SIG-M5 treated with dmso at 0.1 percent for 504 hours (cell line): ENCODE measurements around the gene SYNDIG1L.

Experiments used
- DNase-seq: peaks from one replicate; lab custom pipeline; 2025; ENCODE audit not compliant: unreplicated experiment; lab: John Stamatoyannopoulos, UW

SYNDIG1L gene

DNA sequence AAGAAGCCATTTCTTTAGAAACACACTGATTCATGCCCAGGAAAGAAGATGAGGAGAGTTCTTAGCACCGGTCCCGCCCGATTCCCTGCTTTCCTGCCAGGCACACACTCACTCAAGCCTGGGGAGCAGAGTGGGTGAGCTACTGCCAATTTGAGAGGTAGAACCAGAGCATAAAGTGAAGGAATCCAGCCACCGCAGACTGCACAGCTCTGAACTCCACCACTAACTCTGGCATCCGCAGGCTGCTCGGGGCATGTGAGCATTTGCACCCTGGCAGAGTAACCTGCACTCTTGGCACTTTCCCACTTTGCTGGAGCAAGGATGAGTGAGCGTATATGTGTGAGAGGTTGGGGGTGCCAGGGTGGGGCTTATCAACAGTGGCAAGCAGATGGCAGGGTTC is 4.0 kb upstream of the SYNDIG1L start:
- DNase-seq, result no peak

DNA sequence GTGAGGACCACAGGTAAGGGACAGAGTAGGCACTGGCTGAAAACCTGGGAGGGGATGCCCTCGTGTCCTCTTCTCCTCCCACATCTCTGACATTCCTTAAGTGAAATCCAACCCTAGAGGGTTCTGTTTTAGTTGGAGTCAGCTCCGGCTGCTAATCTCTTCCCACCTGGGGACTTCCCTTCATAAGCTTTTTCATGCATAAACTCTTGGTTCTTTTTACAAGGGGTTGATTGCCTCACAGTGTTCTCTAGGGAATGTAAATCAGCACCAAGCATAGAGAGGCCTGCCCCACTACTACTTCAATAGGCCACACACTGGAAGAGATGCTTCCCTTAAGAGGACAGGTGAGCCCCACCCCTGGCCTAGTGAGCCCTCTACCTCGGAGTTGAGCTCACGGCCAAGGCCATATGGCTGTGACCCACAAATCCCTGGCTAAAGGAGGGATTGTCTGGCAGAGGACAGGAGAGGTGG is 3.2 kb upstream of the SYNDIG1L start:
- no peak for DNase-seq

DNA sequence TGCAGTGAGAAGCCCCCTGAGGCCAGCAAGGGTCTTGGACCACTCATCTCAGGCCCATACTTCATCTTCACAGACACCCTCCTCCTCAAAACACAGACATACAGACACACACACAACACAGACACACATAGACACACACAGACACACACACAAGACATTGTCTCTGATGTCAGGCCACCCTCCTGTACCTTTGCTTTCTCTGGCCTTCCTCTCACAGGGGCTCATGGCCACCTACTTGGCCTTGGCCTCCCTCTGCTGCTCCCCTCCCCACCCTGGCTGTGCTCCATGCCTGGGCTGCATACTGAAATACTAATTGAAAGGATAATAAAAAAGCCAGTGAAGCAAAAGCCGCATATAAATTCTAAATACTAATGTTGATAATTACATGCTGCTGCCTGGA is 1.6 kb upstream of the SYNDIG1L start:
- DNase-seq, result no peak

DNA sequence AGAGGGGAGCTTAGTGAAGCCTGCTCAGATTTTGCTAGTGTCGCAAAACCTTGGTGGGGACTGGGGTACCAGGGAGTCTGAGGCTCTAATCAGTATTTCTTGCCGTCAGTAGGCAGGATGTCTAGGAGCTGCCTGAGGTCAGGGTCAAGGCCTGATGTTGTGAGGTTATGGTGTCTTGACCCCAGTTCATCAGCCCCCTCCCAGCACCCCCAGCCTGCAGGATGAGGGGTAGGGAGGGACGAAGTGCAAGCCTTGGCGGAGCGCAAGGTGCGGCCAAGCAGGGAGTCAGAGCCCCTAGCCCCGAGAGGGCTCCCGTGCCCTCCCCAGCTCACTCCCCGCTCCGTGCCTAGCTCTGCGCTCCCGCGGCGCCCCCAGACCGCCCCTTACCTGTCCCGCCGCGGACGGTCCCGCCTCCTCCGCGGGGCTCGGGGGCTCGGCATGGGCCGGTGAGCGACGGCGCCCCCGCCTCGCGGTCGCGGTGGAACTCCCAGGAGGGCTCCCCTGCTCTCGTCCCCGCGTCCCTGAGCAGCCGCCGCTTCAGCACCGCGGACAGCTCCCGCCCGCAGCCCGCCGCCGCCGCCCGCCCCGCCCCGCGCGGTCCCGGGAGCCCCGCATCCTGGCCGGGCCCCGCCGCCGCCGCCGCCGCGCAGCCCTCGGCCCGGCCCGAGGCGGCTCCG is 347 bp downstream of the SYNDIG1L start:
- peak; percentile 3 for DNase-seq

DNA sequence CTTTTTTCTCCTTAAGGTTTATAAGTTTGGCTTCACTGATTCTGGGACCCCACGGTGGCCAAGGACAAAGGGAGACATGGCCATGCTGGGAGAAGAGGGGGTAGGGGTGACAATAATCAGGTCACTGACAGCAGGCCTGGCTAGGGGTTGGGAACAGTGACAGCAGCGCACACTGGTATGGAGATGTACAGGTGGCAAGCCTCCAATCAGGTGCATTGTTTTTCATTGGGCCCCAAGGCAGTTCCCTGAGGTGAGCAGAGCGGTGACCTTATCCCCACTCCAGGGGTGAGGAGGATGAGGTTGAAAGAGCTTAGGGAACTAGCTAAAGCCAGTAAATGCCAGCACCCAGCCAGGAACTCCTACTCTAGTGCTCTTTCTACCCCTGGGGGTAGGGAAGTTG is 1.4 kb downstream of the SYNDIG1L start:
- no peak for DNase-seq

DNA sequence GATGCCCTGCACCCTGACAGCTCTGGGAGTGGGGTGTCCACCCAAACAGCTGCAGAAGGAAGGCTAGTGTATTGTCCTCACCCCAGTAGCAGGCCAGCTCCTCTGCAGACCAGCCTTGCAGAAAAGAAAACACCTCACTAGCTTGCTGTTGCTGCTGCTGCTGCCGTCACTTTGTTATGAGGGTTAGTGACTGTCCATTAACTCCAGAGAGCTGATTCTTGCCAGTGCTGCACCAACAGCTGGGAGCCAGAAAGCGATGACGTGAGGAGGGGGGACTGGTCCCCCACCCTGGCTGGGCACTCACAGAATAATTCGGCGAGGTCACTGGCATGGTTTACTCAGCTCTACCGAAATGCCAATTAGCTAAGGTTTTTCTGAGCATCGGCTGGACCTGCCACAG is 2.8 kb downstream of the SYNDIG1L start:
- DNase-seq, result no peak

DNA sequence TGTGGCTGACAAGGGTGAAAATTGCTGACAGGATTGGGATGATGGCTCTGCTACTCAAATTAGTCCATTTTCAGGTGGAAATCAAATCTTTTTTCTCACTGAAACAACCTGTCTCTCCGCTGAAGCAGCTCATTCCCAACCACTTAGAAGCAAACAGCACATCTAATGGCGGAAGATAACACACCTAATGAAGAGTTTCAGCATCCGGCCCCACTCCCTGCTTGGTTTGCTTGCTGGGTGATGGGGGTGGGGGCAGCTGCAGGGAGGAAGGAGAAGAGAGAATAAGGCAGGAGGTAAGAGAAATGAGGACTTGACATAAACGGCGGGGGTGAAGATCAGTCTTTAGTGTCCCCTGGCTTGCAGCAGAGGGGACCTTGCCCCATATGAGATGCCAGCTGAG is 4.0 kb downstream of the SYNDIG1L start:
- no peak for DNase-seq

DNA sequence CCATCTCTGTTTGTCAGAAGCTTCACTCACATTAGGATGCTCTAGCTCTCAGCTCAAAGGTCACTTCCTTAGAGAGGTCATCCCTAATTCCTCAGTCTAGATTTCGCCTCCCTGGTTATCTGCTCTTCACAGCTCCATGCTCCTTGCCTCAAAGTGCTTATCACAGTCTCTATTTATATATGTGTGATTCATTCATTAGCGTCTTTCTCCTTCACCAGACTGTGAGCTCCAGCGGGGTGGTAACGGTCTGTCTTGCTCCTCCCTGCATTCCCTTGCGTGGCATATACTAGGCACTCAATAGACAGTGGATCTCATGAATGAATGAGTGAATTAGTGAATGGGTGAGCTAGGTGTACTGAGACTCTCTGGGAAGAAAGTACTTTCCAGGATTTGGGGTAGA is 6.9 kb downstream of the SYNDIG1L start:
- no peak for DNase-seq

DNA sequence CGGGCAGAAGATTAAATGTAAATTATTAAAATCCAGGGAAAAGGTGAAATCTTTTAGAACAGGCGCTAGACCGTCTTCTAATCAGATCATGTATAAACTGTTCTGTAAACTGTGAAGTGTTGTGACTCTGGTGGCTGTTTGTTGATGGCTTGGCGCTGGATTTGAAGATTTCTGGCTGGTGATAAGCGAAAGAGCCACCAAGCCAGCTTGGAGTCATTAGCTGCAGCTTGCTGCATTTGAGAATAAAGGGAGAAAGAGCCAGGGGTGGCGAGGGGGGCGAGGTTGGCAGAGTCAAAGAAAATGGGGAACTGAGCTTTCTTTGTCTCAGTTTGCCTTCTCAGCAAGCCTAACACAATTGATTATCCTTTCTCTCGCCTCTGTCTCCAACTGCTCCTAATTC is 8.0 kb downstream of the SYNDIG1L start:
- no peak for DNase-seq

DNA sequence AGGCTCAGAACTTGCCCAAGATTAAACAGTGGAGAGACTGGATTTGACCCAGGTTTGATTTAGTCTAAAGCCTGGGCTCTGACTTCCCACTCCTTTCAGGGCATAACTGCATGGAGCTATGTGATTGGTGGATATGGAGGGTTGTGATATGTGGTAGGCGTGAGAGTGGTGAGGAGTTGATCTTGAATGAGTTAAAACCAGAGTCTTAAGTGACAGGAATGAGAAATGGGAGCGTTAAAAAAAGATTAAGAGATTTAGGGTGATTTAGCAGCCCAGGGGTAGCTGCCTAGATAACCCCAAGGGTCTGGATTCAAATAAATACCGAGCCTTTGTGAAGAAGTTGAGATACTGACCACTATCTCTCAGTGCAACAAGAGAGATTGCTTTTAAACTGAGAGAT is 8.4 kb downstream of the SYNDIG1L start:
- no peak for DNase-seq

DNA sequence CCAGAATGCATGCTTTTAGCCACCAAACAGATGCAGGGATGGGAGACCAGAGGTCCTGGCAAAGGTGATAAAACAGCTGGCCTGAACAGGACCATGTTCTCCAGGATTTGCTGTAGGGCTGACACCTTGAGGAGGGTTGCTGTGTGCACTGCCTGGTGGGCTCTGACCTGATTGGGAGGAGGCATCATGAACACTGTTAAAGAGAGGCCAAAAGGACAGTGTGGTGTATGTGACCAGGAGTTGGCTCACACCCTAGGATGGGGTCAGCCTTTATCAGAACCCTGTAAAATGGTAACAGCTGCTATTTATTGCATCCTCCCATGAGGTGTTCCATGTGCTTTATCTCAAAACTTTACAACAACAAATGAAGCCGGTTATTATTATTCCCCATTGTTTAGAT is 8.8 kb downstream of the SYNDIG1L start:
- no peak for DNase-seq

DNA sequence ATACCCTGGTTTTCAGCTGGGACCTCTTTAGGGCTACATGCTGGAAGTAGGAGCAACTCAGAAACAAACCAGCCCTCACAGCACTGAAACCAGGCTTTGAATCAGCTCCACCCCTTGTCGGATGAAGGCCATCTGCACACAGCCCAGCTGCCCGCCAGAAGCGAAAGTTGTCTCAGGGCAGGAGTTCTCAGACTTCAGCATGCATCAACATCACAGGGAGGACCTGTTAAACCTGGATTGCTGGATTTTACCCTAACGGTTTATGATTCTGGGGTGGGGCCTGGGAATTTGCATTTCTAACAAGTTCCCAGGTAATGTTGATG is 10.9 kb downstream of the SYNDIG1L start:
- no peak for DNase-seq

DNA sequence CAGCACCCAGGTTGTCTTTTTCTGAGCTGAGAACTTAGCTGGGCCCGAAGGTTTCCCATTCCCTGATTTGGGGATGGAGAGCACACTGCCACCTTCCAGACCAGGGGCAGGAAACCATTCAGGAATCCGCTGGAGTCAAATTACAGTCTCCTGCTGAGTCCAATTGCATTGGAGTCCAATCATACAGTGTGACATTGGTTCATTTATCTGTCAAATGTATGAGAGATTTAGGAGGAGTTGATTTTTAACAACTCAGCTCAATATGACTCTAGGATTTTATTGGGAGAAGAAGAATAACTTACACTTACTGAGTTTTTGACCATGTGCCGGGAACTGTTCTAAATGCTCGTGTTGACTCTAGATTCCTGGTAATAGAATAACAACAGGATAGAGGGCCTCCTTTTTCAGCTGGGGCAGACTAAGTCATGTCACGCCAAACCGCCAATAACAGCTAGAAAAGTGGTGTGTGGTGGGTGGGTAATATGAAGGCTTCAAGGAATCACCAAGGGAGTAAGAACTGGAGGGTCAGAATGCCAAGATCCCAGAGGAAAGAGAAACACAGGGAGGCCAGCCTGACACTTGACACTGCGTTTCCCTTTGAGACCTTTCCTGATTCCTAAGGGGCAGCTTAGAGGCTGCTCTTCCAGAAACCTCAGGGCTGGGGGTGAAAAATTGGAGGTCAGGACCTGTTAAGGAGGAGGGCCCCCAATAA is 11.5 kb downstream of the SYNDIG1L start:
- no peak for DNase-seq

DNA sequence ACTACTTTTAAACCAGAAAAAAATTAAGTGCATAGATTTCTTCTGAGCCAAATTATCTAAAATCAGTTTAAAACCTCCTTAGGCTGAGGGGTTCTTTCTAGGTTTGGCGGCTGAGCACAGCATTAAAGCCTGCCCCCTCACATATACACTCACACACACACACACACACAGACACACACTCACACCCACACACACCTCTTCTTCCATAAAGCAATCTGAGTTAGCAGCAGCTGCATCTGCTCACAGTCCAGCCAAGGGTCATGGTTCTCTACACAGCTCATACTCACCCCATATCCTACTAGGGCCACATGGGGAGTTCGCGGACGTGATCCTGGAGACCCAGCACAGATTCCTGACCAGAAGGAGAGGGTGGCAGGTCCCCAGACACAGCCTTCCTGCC is 12.4 kb downstream of the SYNDIG1L start:
- no peak for DNase-seq

DNA sequence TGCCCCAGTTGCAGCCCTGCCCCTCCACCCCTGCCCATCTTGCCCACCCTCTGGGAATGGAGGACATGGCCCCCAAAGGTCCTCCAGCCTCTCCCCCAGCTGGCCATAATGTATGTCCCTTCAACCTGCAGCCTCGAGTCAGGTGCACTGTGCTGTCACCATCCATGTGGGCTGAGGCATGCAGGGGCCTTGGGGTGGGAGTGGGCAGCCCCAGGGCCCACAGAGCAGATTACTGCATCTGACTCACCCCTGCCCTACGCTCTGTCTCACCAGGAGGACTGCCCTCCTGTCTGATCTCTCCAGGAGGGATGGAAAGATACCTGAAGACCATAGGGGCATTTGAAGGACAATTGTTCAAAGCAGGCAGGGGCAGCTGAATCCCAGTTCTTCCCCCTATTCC is 13.3 kb downstream of the SYNDIG1L start:
- DNase-seq, result no peak

DNA sequence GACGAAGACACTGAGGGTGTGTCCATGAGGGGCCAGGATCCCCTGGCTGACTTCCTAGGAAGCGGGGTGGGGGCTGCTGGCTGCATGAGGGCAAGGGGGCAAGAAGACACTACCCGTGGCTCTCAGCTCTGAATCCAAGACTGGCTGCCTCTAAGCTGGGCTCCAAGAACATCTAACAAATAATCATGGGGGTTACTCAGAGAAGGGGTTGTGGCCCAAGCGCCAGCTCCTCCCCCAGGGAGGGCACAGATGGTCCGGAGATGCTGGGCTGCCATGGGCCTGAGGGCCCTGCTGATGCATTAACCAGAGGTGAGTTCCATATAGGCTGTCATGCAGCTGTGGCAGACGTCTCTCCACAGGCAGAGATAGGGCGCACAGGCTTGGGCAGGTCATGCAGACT is 14.3 kb downstream of the SYNDIG1L start:
- DNase-seq, result no peak

DNA sequence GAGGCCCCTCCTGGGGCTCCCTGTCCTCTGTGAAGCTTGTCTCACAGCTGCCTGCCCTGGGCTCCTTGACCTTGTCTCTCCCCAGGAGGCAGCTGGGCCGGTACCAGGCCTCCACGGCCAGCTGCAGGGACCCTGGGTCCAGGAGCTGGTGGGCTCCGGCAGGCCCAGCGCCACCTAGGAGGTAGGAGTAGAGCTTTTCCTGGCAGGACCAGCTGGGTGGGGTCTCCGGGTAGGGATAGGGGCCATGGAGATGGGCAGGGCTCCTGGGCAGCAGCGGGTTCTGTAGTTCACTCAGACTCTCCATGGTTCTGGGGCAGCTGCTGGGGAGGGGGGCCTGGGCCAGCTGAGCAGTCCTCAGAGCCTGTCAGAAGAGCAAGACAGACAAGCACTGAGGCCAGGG is 16.6 kb downstream of the SYNDIG1L start:
- DNase-seq, result no peak

DNA sequence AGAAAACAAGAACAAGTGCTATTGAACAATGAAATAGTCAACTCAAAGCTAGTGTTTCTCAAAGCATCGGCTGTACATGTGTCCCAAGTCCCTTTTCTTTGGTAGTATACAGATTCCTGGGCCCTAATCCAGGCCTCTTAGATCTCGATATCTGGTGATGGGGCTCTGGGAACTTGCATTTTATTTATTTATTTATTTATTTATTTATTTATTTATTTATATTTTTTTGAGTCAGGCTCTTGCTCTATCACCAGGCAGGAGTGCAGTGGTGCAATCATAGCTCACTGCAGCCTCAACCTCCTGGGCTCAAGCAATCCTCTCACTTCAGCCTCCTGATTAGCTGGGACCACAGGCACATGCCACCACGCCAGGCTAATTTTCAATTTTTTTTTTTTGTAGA is 17.1 kb downstream of the SYNDIG1L start:
- no peak for DNase-seq

DNA sequence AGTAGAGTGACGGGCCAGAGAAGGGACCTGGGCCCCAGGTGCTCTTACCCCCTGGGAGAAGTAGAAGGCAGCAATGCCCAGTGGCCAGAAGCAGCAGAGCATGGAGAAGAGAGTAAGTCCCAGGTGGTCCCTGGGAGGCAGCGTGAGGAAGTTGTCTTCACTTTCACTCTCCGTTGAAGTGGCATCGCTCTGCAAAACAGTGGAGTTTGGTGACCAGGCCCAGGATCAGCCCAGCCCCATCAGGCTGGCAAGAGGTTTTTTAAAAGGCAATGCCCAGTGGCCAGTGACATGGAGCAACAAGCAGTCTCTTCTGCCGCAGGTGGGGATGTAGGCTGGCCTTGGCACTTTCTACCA is 18.2 kb downstream of the SYNDIG1L start:
- DNase-seq, result no peak

DNA sequence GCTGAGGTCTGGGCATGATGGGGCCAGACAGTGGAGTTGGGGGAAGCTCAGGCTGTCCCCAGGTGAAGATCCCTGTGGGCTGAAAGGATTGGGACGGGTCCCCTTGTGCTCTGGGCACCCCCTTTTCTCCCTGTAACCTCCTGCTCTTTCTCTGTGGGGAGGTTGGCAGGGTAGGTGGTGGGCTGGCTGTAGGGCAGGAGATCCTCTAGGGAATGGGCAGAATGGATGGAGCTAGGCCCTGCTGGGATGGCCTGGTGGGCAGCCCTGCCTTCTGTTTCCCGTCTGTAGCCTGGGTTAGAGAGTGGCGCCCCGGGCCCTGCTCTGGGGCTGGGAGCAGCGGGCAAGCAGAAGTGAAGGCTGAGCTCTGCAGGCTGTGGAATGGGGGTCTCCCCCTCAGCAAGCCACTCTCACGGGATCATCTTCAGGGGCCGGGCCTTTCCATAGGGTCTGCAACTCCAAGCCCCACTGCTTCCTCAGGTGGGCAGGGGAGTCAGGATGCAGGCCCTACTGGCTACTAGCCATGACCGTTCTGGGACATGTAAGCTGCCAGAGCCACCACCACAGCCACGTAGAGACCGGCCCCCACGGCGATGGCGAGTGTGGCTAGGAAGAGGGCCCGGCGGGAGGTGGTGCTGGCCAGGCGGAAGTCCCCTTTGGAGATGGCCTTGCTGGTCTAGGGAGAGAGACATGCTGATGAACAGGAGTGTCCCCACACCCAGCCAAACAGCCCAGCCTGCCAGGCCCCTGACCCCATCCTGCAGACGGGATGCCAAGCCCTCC is 18.8 kb downstream of the SYNDIG1L start:
- DNase-seq, result no peak

DNA sequence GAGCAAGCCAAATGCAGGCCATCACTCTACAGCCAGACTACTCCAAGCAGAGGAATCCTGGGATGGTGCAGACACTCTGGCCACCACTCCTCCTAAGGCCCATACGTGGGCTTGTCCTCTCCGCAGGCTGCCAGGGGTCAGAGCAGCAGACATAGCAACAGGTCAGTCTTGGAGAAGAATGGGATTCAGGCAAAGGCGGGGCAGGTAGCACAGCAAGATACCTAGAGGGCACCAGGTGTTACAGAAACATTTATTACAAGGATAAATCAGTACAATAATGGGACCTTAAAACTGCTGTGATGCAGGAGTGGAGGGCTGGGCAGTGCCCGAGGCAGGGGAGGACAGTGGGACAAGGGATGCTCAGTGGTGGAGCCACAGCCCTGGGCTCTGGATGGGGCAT is 20.3 kb downstream of the SYNDIG1L start:
- no peak for DNase-seq

DNA sequence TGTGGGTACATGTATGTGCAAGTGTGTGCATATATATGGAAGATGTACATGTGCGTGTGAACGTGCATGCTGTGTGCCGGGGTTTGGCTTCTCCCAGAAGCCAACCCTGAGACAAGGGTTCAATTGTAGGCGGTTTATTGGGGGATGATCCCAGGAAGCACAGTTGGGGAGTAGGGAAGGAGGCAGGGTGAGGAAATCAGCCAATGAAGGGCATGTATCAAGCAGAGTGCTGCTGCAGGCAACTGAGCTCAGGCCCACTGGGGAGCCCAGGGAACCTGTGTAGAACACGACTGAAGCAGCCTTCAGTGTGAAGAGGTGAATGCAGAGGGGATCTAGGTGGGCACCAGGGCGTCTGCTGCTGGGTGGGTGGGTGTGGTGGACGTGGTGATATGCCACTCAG is 21.6 kb downstream of the SYNDIG1L start:
- no peak for DNase-seq
